Kidney (tissue), 14 donors: Measurements from ENCODE around the gene PDZD2. TPM values are rescaled to one million over a fixed set of nuclear protein-coding genes. Genes with fewer than 3 reads are reported as not detected.
"Not testable (repeated sequence)": the region's sequence is repeated elsewhere in the genome, so short reads cannot be mapped to it uniquely, and the experiment has no call there.

Source experiments
- DNase-seq, 5 donors: peaks; one replicate each; pipeline ENCODE4 v3.0.0-alpha.2; 2013 to 2020
- FAIRE-seq: peaks from 2 replicates; lab custom pipeline; 2012; peaks lifted over from hg19 to GRCh38; lab: Jason Lieb, UNC
- H3K27ac ChIP-seq, 2 donors: one replicate each; pipeline ENCODE4 v1.7.0; 2013; ENCODE audit warnings: low read depth in 2 of 2, low read length in 2 of 2, inconsistent platforms in 1 of 2
- H3K27me3 ChIP-seq: one replicate; pipeline ENCODE4 v1.7.1; 2013; ENCODE audit warnings: low read length, inconsistent platforms; ENCODE audit not compliant: control insufficient read depth, insufficient read depth
- H3K36me3 ChIP-seq, 3 donors: one replicate each; pipeline versions ENCODE4 v1.7.0 to v1.7.1; 2013; ENCODE audit warnings: low read length in 3 of 3, control low read depth in 1 of 3, inconsistent platforms in 1 of 3; ENCODE audit not compliant: insufficient read depth in 3 of 3, control insufficient read depth in 2 of 3
- H3K4me1 ChIP-seq, 3 donors: one replicate each; pipeline versions ENCODE4 v1.7.0 to v1.7.1; 2013; ENCODE audit warnings: low read length in 3 of 3, inconsistent platforms in 1 of 3, low read depth in 1 of 3; ENCODE audit not compliant: control insufficient read depth in 2 of 3, insufficient read depth in 2 of 3
- H3K4me3 ChIP-seq, 3 donors: one replicate each; pipeline versions ENCODE4 v1.7.0 to v1.8.1; 2013; ENCODE audit warnings: low read length in 3 of 3, control low read depth in 1 of 3, inconsistent platforms in 1 of 3
- H3K9ac ChIP-seq, 3 donors: one replicate each; pipeline versions ENCODE4 v1.7.0 to v1.7.1; 2013; ENCODE audit warnings: low read length in 3 of 3, control low read depth in 1 of 3, inconsistent platforms in 1 of 3
- H3K9me3 ChIP-seq, 3 donors: one replicate each; pipeline versions ENCODE4 v1.7.0 to v1.7.1; 2013; ENCODE audit warnings: low read length in 3 of 3, control low read depth in 1 of 3, inconsistent platforms in 1 of 3; ENCODE audit not compliant: control insufficient read depth in 2 of 3, insufficient read depth in 1 of 3
- intact Hi-C: fragments of 100-400 bp; cut with DNase I; formaldehyde crosslinking; loops from one replicate; pipeline ENCODE4 v1.11.1; 2022
- polyA plus RNA-seq: library from polyadenylated mRNA; stranded (reverse); fragments of 350-450 nt; fragmentation: Illumina TruSeq; extraction: RNeasy Lipid Tissue Mini Kit (QIAGEN cat#74804); gene quantifications from one replicate; pipeline ENCODE4 v1.2.3, GENCODE V29; 2014; ENCODE audit warnings: low read depth, low replicate concordance; ENCODE audit not compliant: insufficient read depth
- total RNA-seq: library from RNA; stranded (reverse); fragmentation: NEBNext Ultra II Directional; extraction: Animal tissue kit (Norgen Biotek cat#: 25700); gene quantifications from one replicate; pipeline ENCODE4 v1.2.1, GENCODE V29; 2021
- TF ChIP-seq, protein P1 (sequence below): IDR thresholded peaks from 3 replicates; pipeline ENCODE4 v1.5.1; 2012; ENCODE audit warnings: mild to moderate bottlenecking, moderate library complexity, borderline replicate concordance; ENCODE audit not compliant: insufficient read depth; ENCODE audit errors: extremely low read depth
- donor health status: control.
- donor health status: control.
- donor health status: control.
- donor health status: control.
- donor health status: control.
- donor health status: DM: yes; HTN: yes; CAD: no.
- donor health status: Normal renal cell carcinoma (clear cell type).

PDZD2 gene
- total and polyA plus RNA-seq, 2 donors from 2014 or later = 6.2 to 14.8 TPM

DNA sequence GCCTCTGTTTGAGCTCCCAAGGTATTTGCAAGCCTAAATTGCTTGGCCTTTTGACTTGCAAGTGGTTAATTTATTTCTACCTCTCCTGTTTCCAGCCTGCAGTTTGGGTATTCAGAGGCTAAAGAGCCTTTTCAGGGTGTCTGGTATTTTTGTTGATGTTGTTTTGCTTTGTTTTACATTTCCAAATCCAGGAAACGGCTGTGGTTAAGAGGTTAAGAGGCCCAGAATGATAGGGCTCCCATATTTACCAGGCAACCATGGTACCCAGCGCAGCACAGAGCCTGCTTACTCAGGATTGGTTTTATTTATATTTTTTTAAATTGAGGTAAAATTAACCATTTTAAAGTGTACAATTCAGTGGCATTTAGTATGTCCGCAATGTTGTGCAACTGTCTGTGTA is 92.1 kb downstream of the PDZD2 start:
- no peak for FAIRE-seq

DNA sequence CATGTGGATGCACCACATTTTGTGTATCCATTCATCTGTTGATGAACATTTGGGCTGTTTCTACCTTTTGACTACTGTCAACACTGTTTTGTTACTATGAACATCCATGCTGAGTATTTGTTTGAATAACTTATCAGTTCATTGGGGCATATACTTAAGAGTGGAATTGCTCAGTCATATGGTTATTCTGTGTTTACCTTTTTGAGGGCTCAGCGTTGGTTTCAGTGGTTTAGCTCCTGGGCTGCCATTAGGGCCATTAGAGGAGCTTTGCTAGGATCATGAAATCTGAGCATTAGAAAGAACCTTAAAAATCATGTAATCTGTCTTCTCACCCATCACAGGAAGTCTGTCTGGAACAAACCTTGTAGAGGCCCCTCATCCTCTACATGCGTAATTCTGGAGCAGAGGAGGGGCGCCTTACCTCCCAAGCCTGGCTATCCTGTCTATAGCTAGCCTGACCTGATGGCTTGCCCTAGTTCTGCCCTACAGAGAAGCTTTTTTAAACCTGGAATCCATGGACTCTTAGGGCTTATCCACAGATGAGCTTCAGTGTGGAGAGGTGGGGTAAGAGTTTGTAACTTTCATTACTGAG is 92.9 kb downstream of the PDZD2 start:
- no peak for FAIRE-seq

More for the DNA sequence above, 92.1 kb downstream of the PDZD2 start:
- TF ChIP-seq, protein P1, sequence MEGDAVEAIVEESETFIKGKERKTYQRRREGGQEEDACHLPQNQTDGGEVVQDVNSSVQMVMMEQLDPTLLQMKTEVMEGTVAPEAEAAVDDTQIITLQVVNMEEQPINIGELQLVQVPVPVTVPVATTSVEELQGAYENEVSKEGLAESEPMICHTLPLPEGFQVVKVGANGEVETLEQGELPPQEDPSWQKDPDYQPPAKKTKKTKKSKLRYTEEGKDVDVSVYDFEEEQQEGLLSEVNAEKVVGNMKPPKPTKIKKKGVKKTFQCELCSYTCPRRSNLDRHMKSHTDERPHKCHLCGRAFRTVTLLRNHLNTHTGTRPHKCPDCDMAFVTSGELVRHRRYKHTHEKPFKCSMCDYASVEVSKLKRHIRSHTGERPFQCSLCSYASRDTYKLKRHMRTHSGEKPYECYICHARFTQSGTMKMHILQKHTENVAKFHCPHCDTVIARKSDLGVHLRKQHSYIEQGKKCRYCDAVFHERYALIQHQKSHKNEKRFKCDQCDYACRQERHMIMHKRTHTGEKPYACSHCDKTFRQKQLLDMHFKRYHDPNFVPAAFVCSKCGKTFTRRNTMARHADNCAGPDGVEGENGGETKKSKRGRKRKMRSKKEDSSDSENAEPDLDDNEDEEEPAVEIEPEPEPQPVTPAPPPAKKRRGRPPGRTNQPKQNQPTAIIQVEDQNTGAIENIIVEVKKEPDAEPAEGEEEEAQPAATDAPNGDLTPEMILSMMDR = no peak
- no peaks in the 10 kb centered on the region for H3K9me3 ChIP-seq
- intact Hi-C loops = no loop called here
- no peaks in the 10 kb centered on the region for H3K27me3 ChIP-seq
- H3K36me3 ChIP-seq = no peaks in the 10 kb centered on the region
- no peak overlapping the region for H3K4me3 ChIP-seq
- no peaks in the 10 kb centered on the region for H3K4me1 ChIP-seq
- H3K9ac ChIP-seq = no peak overlapping the region
- DNase-seq = peak in 1 of 5 donors; percentile 29
- no peak overlapping the region for H3K27ac ChIP-seq

DNA sequence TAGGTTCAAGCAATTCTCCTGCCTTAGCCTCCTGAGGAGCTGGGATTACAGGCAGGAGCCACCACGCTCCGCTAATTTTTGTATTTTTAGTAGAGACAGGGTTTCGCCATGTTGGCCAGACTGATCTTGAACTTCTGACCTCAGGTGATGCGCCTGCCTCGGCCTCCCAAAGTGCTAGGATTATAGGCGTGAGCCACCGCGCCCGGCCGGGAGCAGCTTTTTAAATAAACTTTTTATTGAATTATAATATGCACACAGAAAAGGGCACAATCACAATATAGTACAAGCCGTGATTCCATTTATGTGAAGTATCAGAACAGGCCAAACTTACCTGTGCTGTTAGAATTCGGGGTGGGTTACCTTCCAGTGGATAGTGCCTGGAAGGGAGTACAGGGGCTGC is 93.9 kb downstream of the PDZD2 start:
- H3K4me1 ChIP-seq, H3K27me3 ChIP-seq, FAIRE-seq, DNase-seq, H3K9me3 ChIP-seq, intact Hi-C loops, H3K4me3 ChIP-seq, H3K9ac ChIP-seq, H3K27ac ChIP-seq, H3K36me3 ChIP-seq: not testable (repeated sequence)

More for the DNA sequence above, 92.9 kb downstream of the PDZD2 start:
- no peak overlapping the region for H3K4me3 ChIP-seq
- intact Hi-C loops = no loop called here
- TF ChIP-seq, protein P1 = no peak
- H3K27ac ChIP-seq = no peak overlapping the region
- H3K4me1 ChIP-seq = no peaks in the 10 kb centered on the region
- H3K36me3 ChIP-seq = no peaks in the 10 kb centered on the region
- no peak for DNase-seq
- H3K9me3 ChIP-seq = no peaks in the 10 kb centered on the region
- no peak overlapping the region for H3K9ac ChIP-seq
- H3K27me3 ChIP-seq = no peaks in the 10 kb centered on the region

DNA sequence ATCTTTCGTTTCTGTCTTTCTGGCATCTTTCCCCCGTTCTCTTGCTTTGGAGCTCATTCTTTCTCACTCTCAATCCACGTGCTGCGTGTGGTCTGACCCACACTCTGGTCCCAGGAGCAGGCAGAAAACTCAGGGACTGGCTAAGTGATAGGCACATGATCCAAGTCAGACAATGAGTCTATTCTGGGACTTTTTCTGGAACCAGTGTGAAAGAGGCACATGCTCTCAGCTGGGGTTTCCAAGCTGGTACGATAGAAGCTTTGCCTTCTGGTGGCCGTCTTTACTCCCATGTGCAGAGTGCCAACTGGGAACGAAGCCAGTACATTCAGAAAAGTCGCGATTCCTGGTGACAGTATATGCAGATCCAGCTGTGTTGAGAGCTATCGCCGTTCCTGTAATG is 94.4 kb downstream of the PDZD2 start:
- FAIRE-seq (no peak), DNase-seq (no peak)
- H3K9me3 ChIP-seq = no peaks in the 10 kb centered on the region
- no peak overlapping the region for H3K27ac ChIP-seq
- no peaks in the 10 kb centered on the region for H3K27me3 ChIP-seq
- H3K9ac ChIP-seq = no peak overlapping the region
- intact Hi-C loops = no loop called here
- no peaks in the 10 kb centered on the region for H3K4me1 ChIP-seq
- H3K4me3 ChIP-seq = no peak overlapping the region
- no peaks in the 10 kb centered on the region for H3K36me3 ChIP-seq
- TF ChIP-seq, protein P1 = no peak
